Measurements from ENCODE around the gene CACNA2D1.

CACNA2D1 gene

GRCh38 chr7:82443547-82444219 lies at the start of gene CACNA2D1:
TSS of gene CACNA2D1 (minus strand) at chr7:82443777.
- no peak for DNase-seq

DNA sequence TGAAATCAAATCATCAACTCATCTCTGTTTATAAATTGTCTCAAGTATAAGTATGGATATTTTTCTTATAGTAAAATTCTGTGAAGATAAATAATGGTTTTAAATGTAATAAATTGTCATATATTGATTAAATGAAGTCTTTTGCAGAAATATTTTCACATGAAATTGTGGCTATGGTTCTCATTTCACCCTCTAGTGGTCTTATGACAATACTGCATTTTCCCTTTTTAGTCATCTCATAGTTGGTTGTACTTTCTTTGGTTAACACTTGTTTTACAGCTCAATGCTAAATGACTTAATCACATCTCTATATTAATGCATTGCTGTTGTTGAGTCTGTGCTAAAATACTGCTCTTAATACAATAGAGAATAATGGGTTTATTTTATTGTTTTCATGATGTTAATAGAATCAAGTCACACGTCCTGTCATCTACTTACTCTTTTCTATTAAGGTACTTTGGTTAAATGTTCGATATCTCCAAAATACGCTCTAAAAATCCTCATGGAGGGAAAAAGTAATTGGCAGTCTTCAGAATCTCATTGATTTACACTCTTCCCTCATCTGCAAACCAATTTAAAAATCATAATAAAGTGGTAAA lies 38.0 kb upstream of the CACNA2D1 start:
- no peak for DNase-seq

GRCh38 chr7:82477733-82478515 lies 34.3 kb upstream of the CACNA2D1 start:
- no peak for DNase-seq

GRCh38 chr7:82472966-82473365 lies 29.4 kb upstream of the CACNA2D1 start:
- DNase-seq, result no peak

DNA sequence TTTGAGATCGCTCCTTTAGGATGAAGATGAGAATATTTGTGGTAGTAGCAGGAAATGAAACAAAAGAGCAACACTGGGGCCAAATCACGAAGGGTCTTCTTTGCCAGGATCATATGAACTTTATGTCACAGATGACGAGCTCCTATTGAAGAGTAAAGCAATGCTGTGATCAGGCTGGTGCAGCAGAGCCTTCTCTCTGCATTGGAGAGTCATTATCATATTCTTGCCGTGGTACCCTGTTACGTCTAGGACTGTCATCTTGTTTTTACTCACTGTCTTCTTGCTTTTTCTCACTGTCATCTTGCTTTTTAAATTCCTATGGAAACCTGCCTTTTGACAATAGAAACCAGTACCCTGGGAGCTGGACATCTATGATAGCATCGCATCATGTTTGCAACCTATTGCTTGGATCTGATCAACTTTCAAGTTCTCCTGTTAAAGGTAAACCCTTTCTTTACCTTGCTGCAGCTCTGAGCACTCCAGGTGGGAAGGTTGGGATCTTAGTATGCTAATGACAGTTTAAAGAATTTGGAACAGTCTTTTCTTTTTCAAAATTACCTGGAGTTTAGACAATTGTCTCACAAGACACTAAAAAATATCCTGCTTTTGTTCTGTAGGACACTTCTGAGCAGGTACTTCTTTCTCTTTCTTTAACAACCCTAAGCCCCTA lies 27.9 kb upstream of the CACNA2D1 start:
- no peak for DNase-seq

- DNase-seq, result no peak
Observed at GRCh38 chr7:82469207-82469606, 25.6 kb upstream of the CACNA2D1 start.

DNA sequence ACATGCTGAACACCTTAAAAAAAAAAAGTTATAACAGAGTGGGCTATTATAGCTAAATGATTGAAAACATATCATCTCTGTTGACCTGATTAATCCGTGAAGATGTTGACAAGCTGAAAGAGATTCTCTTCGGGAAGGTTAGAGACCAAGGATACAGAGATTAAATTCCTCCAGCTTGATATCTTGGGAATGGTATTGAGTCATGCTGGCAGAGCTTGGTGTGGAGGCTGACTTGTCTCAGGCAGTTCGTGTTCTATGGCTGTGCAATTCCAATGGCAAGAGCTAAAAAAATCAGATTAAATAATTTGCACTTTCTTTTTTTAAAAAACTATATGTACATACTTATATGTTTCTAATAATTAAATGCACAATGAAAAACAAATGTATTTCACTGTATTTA lies 24.9 kb upstream of the CACNA2D1 start:
- DNase-seq, result no peak

DNA sequence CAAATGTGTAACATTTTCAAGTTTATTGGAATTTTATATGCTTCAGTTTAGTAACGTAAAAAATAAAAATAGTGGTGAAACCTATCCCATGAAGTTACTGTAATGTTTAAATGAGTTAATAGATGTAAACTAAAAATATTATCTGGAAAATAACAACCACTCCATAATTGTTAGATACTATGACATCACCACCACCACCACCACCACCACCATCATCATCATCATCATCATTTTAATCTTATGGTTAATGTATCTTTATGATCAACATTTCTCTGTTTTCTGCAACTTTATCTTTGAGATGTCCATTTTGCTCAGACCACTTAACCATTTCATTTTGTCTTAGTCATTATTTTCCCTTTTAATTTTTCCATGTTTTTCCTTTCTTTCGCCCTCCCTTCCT lies 23.4 kb upstream of the CACNA2D1 start:
- DNase-seq, result no peak

GRCh38 chr7:82464372-82464771 lies 20.8 kb upstream of the CACNA2D1 start:
- DNase-seq, result no peak

DNA sequence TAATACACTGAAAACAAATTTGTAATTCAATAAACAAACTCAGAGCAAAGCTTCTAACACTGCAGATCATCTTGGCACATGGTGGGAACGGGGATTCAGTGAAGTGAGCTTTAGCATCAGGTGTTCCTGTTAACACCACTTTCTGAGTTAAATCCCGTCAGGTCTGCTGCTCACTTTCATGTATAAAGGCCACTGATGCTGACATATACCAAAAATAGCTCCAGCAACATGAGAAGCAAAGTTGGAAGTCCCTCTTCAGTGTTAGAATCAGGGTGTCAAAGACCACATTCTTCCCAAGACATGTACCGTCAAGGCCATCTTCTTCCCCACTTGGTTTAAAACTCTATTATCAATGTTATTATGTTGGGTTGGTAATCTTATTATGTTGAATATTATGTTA lies 11.7 kb upstream of the CACNA2D1 start:
- no peak for DNase-seq

- DNase-seq, result no peak
Observed at GRCh38 chr7:82450759-82451158, 7.2 kb upstream of the CACNA2D1 start.

DNA sequence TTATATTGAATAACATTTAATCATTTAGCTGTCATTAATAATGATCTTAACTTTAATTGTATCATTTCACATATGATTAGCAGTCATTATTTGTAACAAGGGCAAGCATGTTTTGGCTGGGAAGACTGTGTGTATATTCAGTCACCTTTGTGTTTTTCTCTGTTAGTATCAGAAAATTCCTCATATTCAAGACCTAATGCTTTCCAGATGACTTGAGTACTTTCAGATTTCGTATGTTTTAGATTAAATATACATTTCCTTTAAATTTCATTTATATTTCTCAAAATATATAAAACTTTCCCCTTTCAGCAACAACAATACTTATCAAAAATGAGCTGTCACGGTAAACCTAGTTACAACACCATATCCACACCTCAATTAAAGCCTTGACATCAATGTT lies 6.3 kb upstream of the CACNA2D1 start:
- no peak for DNase-seq

DNA sequence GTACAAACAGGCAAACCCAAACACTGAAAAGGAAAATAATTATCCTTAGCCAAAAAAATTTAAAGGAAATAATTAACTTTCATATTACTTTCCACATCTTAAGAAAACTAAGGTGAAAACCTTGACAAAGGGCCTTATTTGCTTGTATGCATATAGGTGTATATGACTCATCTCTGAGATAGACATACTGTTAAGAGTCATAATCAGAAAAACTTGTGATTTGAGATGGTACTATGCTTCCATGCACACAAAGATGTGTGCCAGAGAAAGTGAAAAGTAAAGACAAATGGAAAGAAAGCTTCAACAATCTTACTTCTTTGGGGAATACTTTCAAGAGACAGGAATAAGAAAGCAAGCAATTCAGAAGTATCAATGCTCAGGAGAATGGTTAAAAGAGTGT lies 3.3 kb upstream of the CACNA2D1 start:
- no peak for DNase-seq

DNA sequence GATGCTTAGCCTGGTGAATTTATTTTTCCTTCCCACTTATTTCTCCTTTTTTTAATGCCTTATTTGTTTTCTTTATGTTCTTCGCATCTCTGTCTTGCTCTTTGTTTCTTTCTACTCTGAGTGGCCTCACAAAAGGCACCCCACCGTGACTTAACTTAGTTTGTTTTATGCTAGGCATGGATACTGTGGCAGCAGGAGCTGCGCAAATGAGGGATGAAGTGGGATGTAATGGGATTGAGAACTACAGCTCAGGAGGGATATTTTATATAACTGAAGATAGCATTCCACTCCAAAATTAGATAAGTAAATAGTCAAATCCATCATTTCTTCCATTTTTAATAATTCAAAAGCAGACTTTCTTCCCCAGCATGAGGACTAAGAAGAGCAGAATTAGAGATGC lies 1.7 kb upstream of the CACNA2D1 start:
- DNase-seq, result no peak

DNA sequence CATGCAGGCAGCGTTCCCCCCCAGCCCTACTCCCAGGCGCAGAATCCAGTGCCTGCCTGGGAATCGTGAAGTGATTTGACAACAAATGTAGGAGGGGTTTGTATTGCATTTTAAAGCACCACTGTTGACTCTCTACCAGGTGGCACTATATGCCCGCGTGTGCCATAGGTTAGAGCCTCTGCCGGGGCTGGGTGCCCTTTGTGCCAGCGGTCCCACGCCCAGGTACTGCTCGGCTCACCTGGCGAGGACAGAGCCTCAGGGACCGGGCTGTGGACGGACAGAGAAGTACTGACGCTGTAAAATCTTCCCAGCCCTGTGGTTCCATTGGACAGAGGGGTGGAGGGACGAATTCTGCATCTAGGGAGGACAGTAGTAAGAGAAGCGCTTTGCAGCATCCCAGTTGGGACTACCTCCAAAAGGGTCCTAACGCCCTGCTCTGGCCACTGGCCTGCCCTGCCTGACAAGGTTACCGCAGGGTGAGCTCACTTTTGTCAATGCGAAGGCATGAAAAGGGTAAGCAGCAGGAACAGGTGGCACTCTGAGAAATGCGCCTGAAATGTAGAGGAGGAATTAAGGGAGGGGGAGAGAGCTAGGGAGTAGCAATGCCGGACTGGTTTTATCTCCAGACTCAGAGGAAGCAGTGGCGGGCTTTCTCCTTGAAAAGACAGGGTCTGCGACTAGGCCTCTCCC lies 788 bp upstream of the CACNA2D1 start:
- DNase-seq, result no peak

DNA sequence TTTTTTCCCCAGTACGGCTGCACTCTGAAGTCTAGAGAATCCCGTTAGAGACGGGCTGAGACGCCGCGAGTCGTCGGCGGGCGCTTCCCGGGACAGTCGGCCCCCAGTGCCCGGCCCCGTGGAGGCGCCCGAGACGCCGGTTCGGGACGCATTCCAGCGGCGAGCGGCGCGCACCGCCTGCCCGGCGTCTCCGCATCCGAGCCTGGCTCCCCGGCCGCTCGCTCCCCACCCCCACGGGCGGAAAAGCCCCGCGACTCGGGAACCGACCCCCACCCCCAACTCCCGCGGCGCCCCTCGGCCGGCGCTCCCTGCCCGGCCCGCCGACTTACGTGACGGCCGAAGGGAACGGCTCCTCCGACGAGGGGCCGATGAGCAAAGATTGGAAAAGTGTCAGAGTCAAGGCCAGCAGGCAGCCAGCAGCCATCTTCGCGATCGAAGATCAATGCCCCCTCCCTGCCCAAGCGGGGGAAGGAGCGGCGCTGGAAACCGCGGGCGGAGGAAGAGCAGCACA lies 486 bp downstream of the CACNA2D1 start:
- DNase-seq, result no peak

- no peak for DNase-seq
Observed at GRCh38 chr7:82442492-82443035, 1.0 kb downstream of the CACNA2D1 start.

DNA sequence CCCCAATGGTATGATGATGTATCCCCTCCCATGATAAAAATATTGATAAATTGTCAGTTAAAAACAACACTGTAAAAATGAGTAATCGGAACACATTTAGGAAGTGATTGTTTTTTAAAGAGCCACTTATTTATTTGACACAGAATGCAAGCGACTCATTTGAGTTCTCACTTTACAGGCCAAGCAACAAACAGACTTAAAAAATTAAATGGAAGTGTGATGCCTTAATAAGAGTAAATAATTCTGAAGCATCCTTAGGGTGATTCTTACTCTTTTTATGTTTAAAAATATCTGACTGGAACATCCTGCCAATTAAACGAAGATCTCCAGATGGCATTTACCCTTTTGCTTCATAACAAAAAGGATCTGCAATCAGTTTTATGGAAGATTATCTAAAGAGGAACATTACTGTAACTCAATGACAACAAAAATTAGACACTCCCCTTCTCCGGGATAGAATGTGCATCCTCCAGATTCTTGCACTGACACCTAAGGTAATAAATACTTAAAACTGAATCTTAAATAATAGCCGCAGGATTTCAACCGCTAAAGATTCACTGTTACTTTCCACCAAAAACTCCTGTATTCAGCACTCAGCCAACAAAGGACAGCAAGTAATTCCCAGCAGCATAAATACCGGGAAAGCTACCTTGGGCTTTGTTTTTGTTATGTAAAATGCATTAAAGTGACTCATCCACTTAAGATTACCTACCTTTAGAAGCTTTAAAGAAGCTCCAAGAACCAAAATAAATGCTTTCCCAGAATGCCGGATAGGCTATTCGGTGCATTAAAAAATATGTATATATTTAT lies 1.7 kb downstream of the CACNA2D1 start:
- DNase-seq, result no peak

DNA sequence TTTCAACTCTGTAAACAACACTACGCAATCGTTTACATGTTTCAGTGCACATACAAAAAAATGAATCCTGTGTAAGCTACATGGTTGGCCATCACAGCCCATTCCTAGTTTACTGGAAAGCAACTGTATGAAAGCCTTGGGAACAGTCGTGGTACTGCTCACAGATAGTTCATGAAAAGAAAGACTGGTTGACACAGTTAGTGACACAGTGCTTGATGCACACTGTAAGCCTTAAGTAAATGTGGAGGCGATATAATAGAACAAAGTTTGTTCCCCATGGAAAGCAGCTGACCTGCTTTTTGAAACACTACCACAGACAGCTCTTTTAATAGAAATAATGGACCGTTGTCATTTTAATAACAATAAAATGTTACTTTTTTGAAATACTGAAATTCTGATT lies 5.1 kb downstream of the CACNA2D1 start:
- no peak for DNase-seq

DNA sequence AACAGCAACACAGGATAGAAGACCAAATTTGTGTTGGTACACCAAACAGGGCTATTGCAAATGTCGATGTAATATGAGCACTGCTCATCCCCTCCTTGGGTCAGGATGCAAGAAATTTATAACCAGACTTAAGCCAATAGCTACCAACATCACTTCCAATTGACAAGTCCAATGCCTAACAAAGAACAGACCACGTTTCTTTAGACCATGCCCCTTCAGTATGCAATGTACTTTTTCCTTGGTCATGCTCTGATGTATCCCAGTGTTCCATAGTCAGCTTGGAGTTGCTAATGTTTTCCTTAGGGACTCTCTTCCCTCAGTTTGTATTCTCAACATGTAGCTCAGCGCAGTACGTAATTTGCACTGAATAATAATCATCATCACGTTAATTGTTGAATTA lies 7.8 kb downstream of the CACNA2D1 start:
- no peak for DNase-seq

GRCh38 chr7:82434275-82435022 lies 9.1 kb downstream of the CACNA2D1 start:
- DNase-seq, result no peak

All from stimulated activated CD4-positive, alpha-beta T cell treated with anti-CD3 and anti-CD28 coated beads, Interleukin-1b, Interleukin-23, amount 100 ng/mL, for 48 hours (primary cell).